Common myeloid progenitor, CD34-positive (primary cell): Measurements from ENCODE around the gene TOR1AIP1.
A peak's percentile ranks its signal among the peaks of the same experiment; 100 is the strongest.

Experiments used
- CTCF ChIA-PET: fragments of 350-600 bp; sonication (Branson Sonifier 250); formaldehyde crosslinking; loops from one replicate; lab custom pipeline; 2021; ENCODE audit warnings: antibody characterized with exemption; lab: Charles Lee
- POLR2A ChIA-PET: fragments of 350-600 bp; sonication (Branson Sonifier 250); formaldehyde crosslinking; loops from one replicate; lab custom pipeline; 2021; ENCODE audit warnings: antibody characterized with exemption; lab: Charles Lee
- DNase-seq, 3 donors: peaks; one replicate each; pipeline versions ENCODE4 v3.0.0 to v3.0.0-alpha.2; 2013
- H3K27ac ChIP-seq, 2 experiments: 1 replicate in 1 of 2; 2 replicates in 1 of 2; pipeline ENCODE4 v1.7.0; 2013; ENCODE audit warnings: inconsistent platforms in 2 of 2, low read length in 2 of 2, mild to moderate bottlenecking in 2 of 2, low read depth in 1 of 2, moderate library complexity in 1 of 2; ENCODE audit not compliant: severe bottlenecking in 2 of 2, insufficient read depth in 1 of 2, poor library complexity in 1 of 2
- H3K27me3 ChIP-seq, 5 experiments: replicated peaks in 2 of 5; 1 replicate in 3 of 5; 2 replicates in 2 of 5; pipeline versions ENCODE4 v1.6.1 to v1.7.0; 2013; ENCODE audit warnings: low read length in 4 of 5, mild to moderate bottlenecking in 2 of 5, moderate library complexity in 2 of 5, inconsistent platforms in 1 of 5; ENCODE audit not compliant: insufficient read depth in 5 of 5, control insufficient read depth in 4 of 5
- H3K36me3 ChIP-seq, 4 experiments: 1 replicate in 2 of 4; 2 replicates in 2 of 4; pipeline versions ENCODE4 v1.6.1 to v1.7.0; 2013; ENCODE audit warnings: low read length in 3 of 4, control low read depth in 1 of 4, mild to moderate bottlenecking in 1 of 4; ENCODE audit not compliant: control insufficient read depth in 4 of 4, insufficient read depth in 4 of 4
- H3K4me1 ChIP-seq, 4 experiments: 1 replicate in 3 of 4; 2 replicates in 1 of 4; pipeline versions ENCODE4 v1.6.1 to v1.7.1; 2013; ENCODE audit warnings: low read length in 3 of 4, mild to moderate bottlenecking in 3 of 4, control low read depth in 1 of 4, inconsistent platforms in 1 of 4, moderate library complexity in 1 of 4; ENCODE audit not compliant: control insufficient read depth in 4 of 4, insufficient read depth in 4 of 4; ENCODE audit errors: control extremely low read depth in 1 of 4
- H3K4me3 ChIP-seq, 7 experiments: 1 replicate in 4 of 7; 2 replicates in 3 of 7; pipeline versions ENCODE4 v1.5.1 to v1.7.0; 2013; ENCODE audit warnings: mild to moderate bottlenecking in 7 of 7, low read length in 6 of 7, moderate library complexity in 6 of 7, inconsistent platforms in 2 of 7, low read depth in 2 of 7, control low read depth in 1 of 7; ENCODE audit not compliant: insufficient read depth in 4 of 7, control insufficient read depth in 1 of 7; ENCODE audit errors: extremely low read depth in 1 of 7
- H3K9me3 ChIP-seq, 5 experiments: 1 replicate in 4 of 5; 2 replicates in 1 of 5; pipeline versions ENCODE4 v1.6.1 to v1.7.1; 2013; ENCODE audit warnings: low read length in 4 of 5, mild to moderate bottlenecking in 2 of 5, inconsistent platforms in 1 of 5, low read depth in 1 of 5, moderate library complexity in 1 of 5; ENCODE audit not compliant: control insufficient read depth in 4 of 5, insufficient read depth in 2 of 5; ENCODE audit errors: control extremely low read depth in 1 of 5
- WGBS: methylation state at CpG from one replicate; pipeline ENCODE4 v1.1.5; 2013; ENCODE audit not compliant: insufficient coverage; 5-methylcytosine and 5-hydroxymethylcytosine counted together

Gene TOR1AIP1

GRCh38 chr1:179889589-179889988, 7.5 kb downstream of the TOR1AIP1 start:
- Histone ChIP-seq H3K9me3 (no peaks in the 10 kb centered on the region), H3K27ac (peak overlapping the region in 1 of 2 experiments; percentile 25), H3K27me3 (no peaks in the 10 kb centered on the region), H3K4me3 (no peak overlapping the region), H3K36me3 (peaks cover 14 to 53% (median 33%) of the 10 kb centered on the region in 4 experiments), H3K4me1 (peaks cover 9 to 22% (median 13%) of the 10 kb centered on the region in 4 experiments)
- ChIA-PET POLR2A (no interaction called here), CTCF (no interaction called here)
- WGBS: no CpG with 5 or more reads among the region's 4 CpGs
- DNase-seq: peak in 1 of 3 donors; percentile 4

- DNase-seq: peak in 2 of 3 donors; percentile 23 to 54
- Histone ChIP-seq H3K36me3 (peaks cover 18 to 55% (median 26%) of the 10 kb centered on the region in 4 experiments), H3K27ac (peak overlapping the region in 1 of 2 experiments; percentile 30), H3K27me3 (no peaks in the 10 kb centered on the region), H3K4me1 (no peaks in the 10 kb centered on the region), H3K4me3 (no peak overlapping the region), H3K9me3 (no peaks in the 10 kb centered on the region)
- POLR2A ChIA-PET: no interaction called here
- WGBS: no CpG with 5 or more reads among the region's 1 CpG
- CTCF ChIA-PET: interaction anchor here (0.7 to 1.7 kb wide), 4 partner anchors 9 to 47 kb away, joined by 3 to 5 read pairs (median 4); no protein-coding TSS in a partner anchor
Observed at GRCh38 chr1:179910934-179911333, 28.8 kb downstream of the TOR1AIP1 start.

- POLR2A ChIA-PET: no interaction called here
- Histone ChIP-seq H3K4me3 (no peak overlapping the region), H3K9me3 (no peaks in the 10 kb centered on the region), H3K27ac (no peak overlapping the region), H3K4me1 (no peaks in the 10 kb centered on the region), H3K36me3 (peaks cover 18 to 58% (median 29%) of the 10 kb centered on the region in 4 experiments), H3K27me3 (no peaks in the 10 kb centered on the region)
- 100% methylated on average over 2 of the region's 3 CpGs for whole genome bisulfite sequencing
- DNase-seq: no peak
- CTCF ChIA-PET: interaction anchor here (1.3 to 1.7 kb wide), 2 partner anchors 10 to 48 kb away, joined by 3 to 5 read pairs; no protein-coding TSS in a partner anchor
Observed at GRCh38 chr1:179911812-179912211, 29.7 kb downstream of the TOR1AIP1 start.

GRCh38 chr1:179917601-179918429, 35.7 kb downstream of the TOR1AIP1 start:
- no peaks in the 10 kb centered on the region for H3K27me3 ChIP-seq
- POLR2A ChIA-PET: no interaction called here

GRCh38 chr1:179921472-179921871, 39.4 kb downstream of the TOR1AIP1 start:
- POLR2A ChIA-PET: no interaction called here
- DNase-seq: no peak
- no peak overlapping the region for H3K4me3 ChIP-seq
- peaks cover 0 to 6% (median 0%) of the 10 kb centered on the region in 4 experiments for H3K4me1 ChIP-seq
- peaks cover 7 to 35% (median 24%) of the 10 kb centered on the region in 4 experiments for H3K36me3 ChIP-seq
- no peak overlapping the region for H3K27ac ChIP-seq
- no peaks in the 10 kb centered on the region for H3K27me3 ChIP-seq
- H3K9me3 ChIP-seq: no peaks in the 10 kb centered on the region
- 100% methylated on average over 1 of the region's 1 CpG for WGBS
- CTCF ChIA-PET: interaction anchor here (1.5 kb wide), 1 partner anchor 10 kb away, joined by 5 read pairs; no protein-coding TSS in a partner anchor

More at GRCh38 chr1:179917601-179918429, 35.7 kb downstream of the TOR1AIP1 start:
- Histone ChIP-seq H3K4me1 (peaks cover 0 to under 1% (median 0%) of the 10 kb centered on the region in 4 experiments), H3K4me3 (no peak overlapping the region), H3K9me3 (no peaks in the 10 kb centered on the region), H3K36me3 (peaks cover 16 to 63% (median 37%) of the 10 kb centered on the region in 4 experiments), H3K27ac (no peak overlapping the region)
- 87% methylated on average over 10 of the region's 10 CpGs for WGBS
- CTCF ChIA-PET: interaction anchor here (1.4 kb wide), 1 partner anchor 11 kb away, joined by 3 read pairs; no protein-coding TSS in a partner anchor
- DNase-seq: no peak

GRCh38 chr1:179921981-179922872, 40.1 kb downstream of the TOR1AIP1 start:
- no peak for DNase-seq
- no peaks in the 10 kb centered on the region for H3K9me3 ChIP-seq
- H3K4me1 ChIP-seq: peaks cover 0 to 6% (median 0%) of the 10 kb centered on the region in 4 experiments
- H3K27me3 ChIP-seq: no peaks in the 10 kb centered on the region
- WGBS: 98% methylated on average over 4 of the region's 8 CpGs
- ChIA-PET POLR2A (interaction anchor here (0.6 kb wide), 1 partner anchor 154 kb away, joined by 5 read pairs; no protein-coding TSS in a partner anchor), CTCF (interaction anchor here (0.7 to 1.5 kb wide), 5 partner anchors 9 to 28 kb away, joined by 3 to 5 read pairs (median 3); no protein-coding TSS in a partner anchor)
- H3K4me3 ChIP-seq: no peak overlapping the region
- H3K27ac ChIP-seq: no peak overlapping the region
- peaks cover 7 to 33% (median 23%) of the 10 kb centered on the region in 4 experiments for H3K36me3 ChIP-seq
